C4-2B (cell line): ENCODE results near the gene TCERG1L.

ENCODE experiments used
- ZFX ChIP-seq: fragments of 450-650 bp; IDR thresholded peaks from 2 replicates; pipeline ENCODE4 v1.6.1; 2017
- TF ChIP-seq, protein P1 (sequence below): fragments of 450-650 bp; conservative IDR thresholded peaks from 2 replicates; pipeline ENCODE4 v1.5.1; 2017; ENCODE audit warnings: mild to moderate bottlenecking

DNA sequence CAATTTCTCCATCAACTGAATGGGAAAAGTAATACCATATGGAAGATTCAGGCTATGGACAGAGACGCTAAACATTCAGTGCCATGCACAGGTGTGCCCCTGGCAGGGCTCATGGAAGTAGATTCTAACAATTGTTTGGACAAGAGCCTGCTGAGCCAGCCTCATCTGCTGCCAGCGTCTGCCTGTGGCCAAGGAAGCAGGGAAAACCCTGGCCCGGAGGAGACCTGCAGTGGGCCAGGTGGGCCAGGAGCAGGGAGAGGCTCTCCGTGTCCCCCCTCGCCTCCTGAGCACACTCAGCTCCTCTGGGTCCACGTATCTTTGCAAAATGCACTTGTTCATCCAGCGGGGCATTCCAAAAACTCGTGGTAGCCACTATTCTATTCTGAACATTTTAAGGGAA is 130.1 kb downstream of the TCERG1L start:
- TF ChIP-seq, protein P1, sequence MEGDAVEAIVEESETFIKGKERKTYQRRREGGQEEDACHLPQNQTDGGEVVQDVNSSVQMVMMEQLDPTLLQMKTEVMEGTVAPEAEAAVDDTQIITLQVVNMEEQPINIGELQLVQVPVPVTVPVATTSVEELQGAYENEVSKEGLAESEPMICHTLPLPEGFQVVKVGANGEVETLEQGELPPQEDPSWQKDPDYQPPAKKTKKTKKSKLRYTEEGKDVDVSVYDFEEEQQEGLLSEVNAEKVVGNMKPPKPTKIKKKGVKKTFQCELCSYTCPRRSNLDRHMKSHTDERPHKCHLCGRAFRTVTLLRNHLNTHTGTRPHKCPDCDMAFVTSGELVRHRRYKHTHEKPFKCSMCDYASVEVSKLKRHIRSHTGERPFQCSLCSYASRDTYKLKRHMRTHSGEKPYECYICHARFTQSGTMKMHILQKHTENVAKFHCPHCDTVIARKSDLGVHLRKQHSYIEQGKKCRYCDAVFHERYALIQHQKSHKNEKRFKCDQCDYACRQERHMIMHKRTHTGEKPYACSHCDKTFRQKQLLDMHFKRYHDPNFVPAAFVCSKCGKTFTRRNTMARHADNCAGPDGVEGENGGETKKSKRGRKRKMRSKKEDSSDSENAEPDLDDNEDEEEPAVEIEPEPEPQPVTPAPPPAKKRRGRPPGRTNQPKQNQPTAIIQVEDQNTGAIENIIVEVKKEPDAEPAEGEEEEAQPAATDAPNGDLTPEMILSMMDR, result no peak
- TF ChIP-seq ZFX, result no peak
